Adipocyte (in vitro differentiated cells): ENCODE results near the gene COL25A1.

Source experiments
- DNase-seq: peaks from one replicate; pipeline ENCODE4 v3.0.0-alpha.2; 2015; ENCODE audit warnings: low read depth
- H3K27me3 ChIP-seq: replicated peaks from 2 replicates; pipeline ENCODE4 v1.7.0; 2013; ENCODE audit warnings: mild to moderate bottlenecking, low read length, moderate library complexity; ENCODE audit not compliant: control insufficient read depth, insufficient read depth
- H3K36me3 ChIP-seq: 2 replicates; pipeline ENCODE4 v1.7.0; 2013; ENCODE audit warnings: low read length, mild to moderate bottlenecking, moderate library complexity; ENCODE audit not compliant: control insufficient read depth, insufficient read depth, severe bottlenecking
- H3K4me1 ChIP-seq: 2 replicates; pipeline ENCODE4 v1.7.0; 2013; ENCODE audit warnings: mild to moderate bottlenecking, low read length, moderate library complexity; ENCODE audit not compliant: control insufficient read depth, insufficient read depth
- H3K4me3 ChIP-seq: 2 replicates; pipeline ENCODE4 v1.7.0; 2013; ENCODE audit warnings: mild to moderate bottlenecking, low read length, moderate library complexity
- H3K9ac ChIP-seq: 2 replicates; pipeline ENCODE4 v1.7.0; 2013; ENCODE audit warnings: mild to moderate bottlenecking, low read length, moderate library complexity
- H3K9me3 ChIP-seq: 2 replicates; pipeline ENCODE4 v1.7.0; 2013; ENCODE audit warnings: mild to moderate bottlenecking, low read length, moderate library complexity; ENCODE audit not compliant: control insufficient read depth

Gene COL25A1

DNA sequence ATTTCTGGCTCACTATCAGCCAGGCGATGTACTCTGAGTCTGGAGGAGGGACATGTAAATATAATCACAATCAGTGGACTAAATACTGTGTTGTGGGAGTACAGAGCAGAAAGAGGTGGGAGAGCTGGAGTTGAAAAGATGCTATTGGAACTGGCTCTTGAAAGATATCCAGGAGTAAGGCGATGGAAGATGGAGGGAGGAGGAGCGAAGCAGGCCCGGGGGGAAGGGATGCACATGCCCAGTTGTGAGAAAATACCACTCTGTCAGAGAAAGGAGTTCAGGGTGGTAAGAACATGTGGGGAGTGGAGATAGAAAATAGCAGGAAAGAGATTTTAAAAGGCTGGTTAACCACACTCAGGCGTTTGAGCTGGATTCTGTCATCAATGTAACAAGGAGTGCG is 322.7 kb downstream of the COL25A1 start:
- H3K9ac ChIP-seq = no peak overlapping the region
- H3K36me3 ChIP-seq = no peaks in the 10 kb centered on the region
- H3K4me1 ChIP-seq = no peaks in the 10 kb centered on the region
- DNase-seq = no peak
- no peaks in the 10 kb centered on the region for H3K27me3 ChIP-seq
- H3K4me3 ChIP-seq = no peak overlapping the region
- H3K9me3 ChIP-seq = no peaks in the 10 kb centered on the region

- H3K9ac ChIP-seq = no peak overlapping the region
- H3K36me3 ChIP-seq = no peaks in the 10 kb centered on the region
- H3K4me3 ChIP-seq = no peak overlapping the region
- no peaks in the 10 kb centered on the region for H3K9me3 ChIP-seq
- H3K27me3 ChIP-seq = no peaks in the 10 kb centered on the region
- no peaks in the 10 kb centered on the region for H3K4me1 ChIP-seq
- DNase-seq = no peak
These were observed 324.4 kb downstream of the COL25A1 start for GRCh38 chr4:108978066-108978465.

GRCh38 chr4:108972613-108973283 is 329.7 kb downstream of the COL25A1 start:
- H3K9ac ChIP-seq = no peak overlapping the region
- no peaks in the 10 kb centered on the region for H3K9me3 ChIP-seq
- no peaks in the 10 kb centered on the region for H3K4me1 ChIP-seq
- H3K27me3 ChIP-seq = no peaks in the 10 kb centered on the region
- H3K36me3 ChIP-seq = no peaks in the 10 kb centered on the region
- DNase-seq = no peak
- no peak overlapping the region for H3K4me3 ChIP-seq

GRCh38 chr4:108971473-108971872 is 331.0 kb downstream of the COL25A1 start:
- Histone ChIP-seq H3K9me3 (no peaks in the 10 kb centered on the region), H3K4me3 (no peak overlapping the region), H3K27me3 (no peaks in the 10 kb centered on the region), H3K4me1 (no peaks in the 10 kb centered on the region), H3K36me3 (no peaks in the 10 kb centered on the region), H3K9ac (no peak overlapping the region)
- DNase-seq = no peak

DNA sequence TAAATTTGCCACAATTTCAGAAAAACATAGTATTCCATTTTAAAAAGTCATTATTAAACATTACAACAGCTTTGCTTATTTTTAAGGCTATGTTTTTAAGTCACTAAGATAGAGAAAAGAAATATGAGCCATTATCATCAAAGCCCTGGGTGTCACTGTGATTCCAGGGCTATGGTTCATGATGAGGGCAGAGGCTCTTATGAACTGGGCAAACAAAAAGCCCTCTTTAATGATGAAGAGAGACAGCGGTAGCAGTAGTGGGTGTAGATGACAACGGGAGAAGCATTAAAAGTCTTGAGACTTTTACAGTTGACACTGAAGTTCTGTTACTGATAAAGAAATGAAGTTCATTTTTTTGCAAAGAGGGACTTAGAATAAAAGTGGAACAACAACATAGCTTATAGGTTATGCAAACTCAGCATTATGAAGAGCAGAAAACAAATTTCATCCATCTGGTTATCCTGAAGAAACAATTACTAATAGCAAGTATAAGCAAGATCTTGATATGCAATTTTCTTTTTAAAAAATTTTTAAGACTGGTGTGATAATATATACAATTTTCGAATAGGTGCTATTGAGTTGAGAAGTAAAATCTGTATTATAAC is 336.9 kb downstream of the COL25A1 start:
- Histone ChIP-seq H3K36me3 (no peaks in the 10 kb centered on the region), H3K9me3 (no peaks in the 10 kb centered on the region), H3K9ac (no peak overlapping the region), H3K4me1 (no peaks in the 10 kb centered on the region), H3K4me3 (no peak overlapping the region), H3K27me3 (no peaks in the 10 kb centered on the region)
- DNase-seq = no peak

DNA sequence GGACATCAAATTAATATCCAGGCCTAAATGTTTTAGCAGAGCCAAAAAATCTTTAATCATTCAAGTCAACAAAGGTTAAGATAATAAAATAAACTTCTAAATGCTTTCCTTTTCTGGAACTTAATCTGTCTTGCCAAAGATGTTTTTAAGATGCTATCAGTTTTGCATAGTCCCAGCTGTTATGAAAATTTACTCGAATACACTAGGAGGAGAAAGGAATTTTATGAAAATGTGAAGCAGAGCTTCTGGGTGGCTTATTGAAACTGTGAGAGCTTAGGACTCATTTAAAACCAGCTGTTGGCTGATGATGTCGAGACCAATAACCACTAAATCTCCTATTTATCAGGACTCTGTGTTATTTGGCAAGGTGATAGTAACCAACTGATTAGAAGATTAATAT is 337.4 kb downstream of the COL25A1 start:
- H3K27me3 ChIP-seq = no peaks in the 10 kb centered on the region
- H3K4me1 ChIP-seq = no peaks in the 10 kb centered on the region
- no peaks in the 10 kb centered on the region for H3K36me3 ChIP-seq
- H3K9me3 ChIP-seq = no peaks in the 10 kb centered on the region
- no peak overlapping the region for H3K4me3 ChIP-seq
- DNase-seq = peak; percentile 62
- no peak overlapping the region for H3K9ac ChIP-seq

DNA sequence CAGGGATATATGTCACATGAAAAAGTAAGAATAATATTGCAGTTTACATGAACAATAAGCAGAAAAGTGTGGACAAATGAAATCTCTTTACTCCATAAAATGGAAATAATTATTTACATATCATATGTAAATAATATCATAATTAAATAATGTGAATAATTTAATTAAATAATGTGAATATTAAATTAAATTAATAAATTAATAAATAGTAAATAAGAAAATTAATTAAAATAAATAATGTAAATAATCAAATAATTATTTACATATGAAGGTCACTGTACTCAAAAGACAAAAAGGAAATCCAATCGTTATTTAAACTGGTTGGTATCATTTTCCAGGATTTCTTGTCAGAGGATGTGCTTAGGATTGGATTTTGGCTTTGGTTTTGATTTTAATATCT is 338.5 kb downstream of the COL25A1 start:
- no peaks in the 10 kb centered on the region for H3K36me3 ChIP-seq
- H3K9me3 ChIP-seq = no peaks in the 10 kb centered on the region
- no peaks in the 10 kb centered on the region for H3K4me1 ChIP-seq
- H3K4me3 ChIP-seq = no peak overlapping the region
- DNase-seq = no peak
- no peak overlapping the region for H3K9ac ChIP-seq
- H3K27me3 ChIP-seq = no peaks in the 10 kb centered on the region

DNA sequence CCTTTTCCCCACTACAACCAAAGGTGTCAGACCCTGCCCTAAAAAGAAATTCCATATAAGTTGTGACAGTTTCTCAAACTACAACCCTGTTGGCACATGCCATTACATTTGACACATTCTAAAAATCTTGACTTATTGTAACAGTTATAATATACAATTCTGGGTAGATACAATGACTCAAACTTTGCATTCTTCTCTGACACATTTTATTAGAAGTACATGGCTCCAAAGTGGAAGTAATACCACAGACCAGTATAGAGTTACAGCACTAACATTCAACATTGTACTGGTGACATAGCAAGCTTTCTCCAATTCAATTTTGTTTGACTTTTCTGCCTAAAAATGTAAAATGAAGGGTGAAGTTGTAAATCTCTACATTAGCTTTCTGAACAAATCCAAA is 343.0 kb downstream of the COL25A1 start:
- Histone ChIP-seq H3K9ac (no peak overlapping the region), H3K9me3 (no peaks in the 10 kb centered on the region)

GRCh38 chr4:108954880-108955279 is 347.6 kb downstream of the COL25A1 start:
- no peaks in the 10 kb centered on the region for H3K9me3 ChIP-seq
- H3K9ac ChIP-seq = no peak overlapping the region
- peaks cover 9% of the 10 kb centered on the region for H3K4me1 ChIP-seq
- H3K4me3 ChIP-seq = no peak overlapping the region
- H3K27me3 ChIP-seq = no peaks in the 10 kb centered on the region
- DNase-seq = no peak
- H3K36me3 ChIP-seq = no peaks in the 10 kb centered on the region

More for the DNA sequence above, 343.0 kb downstream of the COL25A1 start:
- Histone ChIP-seq H3K27me3 (no peaks in the 10 kb centered on the region), H3K4me3 (no peak overlapping the region), H3K4me1 (no peaks in the 10 kb centered on the region), H3K36me3 (no peaks in the 10 kb centered on the region)
- DNase-seq = peak; percentile 47

- no peak for DNase-seq
- H3K36me3 ChIP-seq = no peaks in the 10 kb centered on the region
- no peak overlapping the region for H3K9ac ChIP-seq
- peaks cover 9% of the 10 kb centered on the region for H3K4me1 ChIP-seq
- no peak overlapping the region for H3K4me3 ChIP-seq
- H3K9me3 ChIP-seq = no peaks in the 10 kb centered on the region
- H3K27me3 ChIP-seq = no peaks in the 10 kb centered on the region
These were observed 348.5 kb downstream of the COL25A1 start for GRCh38 chr4:108953941-108954340.

- Histone ChIP-seq H3K9ac (no peak overlapping the region), H3K4me1 (peaks cover 9% of the 10 kb centered on the region), H3K27me3 (no peaks in the 10 kb centered on the region), H3K36me3 (no peaks in the 10 kb centered on the region), H3K9me3 (no peaks in the 10 kb centered on the region), H3K4me3 (no peak overlapping the region)
- no peak for DNase-seq
These were observed 352.1 kb downstream of the COL25A1 start for GRCh38 chr4:108950158-108950915.
